Spleen (tissue), 11 donors: ENCODE results near the gene CRNN. TPM values are rescaled to one million over a fixed set of nuclear protein-coding genes. Genes with fewer than 3 reads are reported as not detected.

ENCODE experiments used
- DNase-seq: peaks from one replicate; pipeline ENCODE4 v3.0.0-alpha.2; 2020
- H3K27ac ChIP-seq, 8 donors: fragments of 200-600 bp; sonication (generic) in 7 of 8; 1 replicate in 4 of 8; 2 replicates in 4 of 8; pipeline versions ENCODE4 v1.5.0 to v1.8.0; 2016 to 2021; ENCODE audit warnings: inconsistent platforms in 4 of 8, mild to moderate bottlenecking in 4 of 8, moderate library complexity in 1 of 8
- H3K27me3 ChIP-seq, 7 donors: fragments of 200-600 bp; sonication (generic) in 6 of 7; replicated peaks in 1 of 7; 1 replicate in 4 of 7; 2 replicates in 3 of 7; pipeline versions ENCODE4 v1.5.0 to v1.8.0; 2016 to 2021; ENCODE audit warnings: inconsistent platforms in 3 of 7, mild to moderate bottlenecking in 1 of 7
- H3K36me3 ChIP-seq, 6 donors: fragments of 200-600 bp; sonication (generic) in 5 of 6; 1 replicate in 4 of 6; 2 replicates in 2 of 6; pipeline versions ENCODE4 v1.5.0 to v1.8.0; 2016 to 2021; ENCODE audit warnings: inconsistent platforms in 2 of 6
- H3K4me1 ChIP-seq, 6 donors: fragments of 200-600 bp; sonication (generic) in 5 of 6; 1 replicate in 3 of 6; 2 replicates in 3 of 6; pipeline versions ENCODE4 v1.5.0 to v1.8.0; 2016 to 2021; ENCODE audit warnings: inconsistent platforms in 3 of 6
- H3K4me3 ChIP-seq, 8 donors: fragments of 200-600 bp; sonication (generic) in 7 of 8; 1 replicate in 4 of 8; 2 replicates in 4 of 8; pipeline versions ENCODE4 v1.5.0 to v1.8.0; 2016 to 2021; ENCODE audit warnings: inconsistent platforms in 4 of 8, mild to moderate bottlenecking in 4 of 8, moderate library complexity in 2 of 8
- H3K9me3 ChIP-seq, 8 donors: fragments of 200-600 bp; sonication (generic) in 7 of 8; 1 replicate in 4 of 8; 2 replicates in 4 of 8; pipeline versions ENCODE4 v1.5.0 to v1.8.0; 2016 to 2021; ENCODE audit warnings: inconsistent platforms in 4 of 8
- CTCF ChIP-seq, 11 experiments: fragments of 200-600 bp in 7 of 11; fragments of 450-650 bp in 4 of 11; sonication (generic) in 4 of 11; IDR thresholded peaks in 8 of 11; conservative IDR thresholded peaks in 3 of 11; 1 replicate in 7 of 11; 2 replicates in 4 of 11; pipeline versions ENCODE4 v1.4.0 to v1.8.0; 2016 to 2021; ENCODE audit warnings: antibody characterized with exemption in 11 of 11, inconsistent platforms in 4 of 11, mild to moderate bottlenecking in 1 of 11
- POLR2A ChIP-seq, 3 donors: fragments of 450-650 bp; IDR thresholded peaks; one replicate each; pipeline ENCODE4 v1.5.1; 2017; ENCODE audit warnings: antibody characterized with exemption in 3 of 3, mild to moderate bottlenecking in 1 of 3
- POLR2AphosphoS5 ChIP-seq, 3 donors: sonication (generic); formaldehyde crosslinking; IDR thresholded peaks; one replicate each; pipeline ENCODE4 v1.5.1; 2017; ENCODE audit warnings: antibody characterized with exemption in 3 of 3
- WGBS, 5 donors: extraction: QIAGEN DNeasy Blood & Tissue Kit in 3 of 5; methylation state at CpG; one replicate each; pipeline versions ENCODE4 v1.1.5 to v1.1.7; 2013 to 2018; 5-methylcytosine and 5-hydroxymethylcytosine counted together
- intact Hi-C: fragments of 100-400 bp; cut with DNase I; formaldehyde crosslinking; loops from one replicate; pipeline ENCODE4 v1.15.0; 2023; ENCODE audit warnings: low total_unique reads
- polyA plus RNA-seq, 3 donors: library from polyadenylated mRNA; stranded (reverse); fragments of 200-250 nt; gene quantifications; one replicate each; pipeline ENCODE4 v1.2.1, GENCODE V29; 2013
- total RNA-seq, 7 donors: library from RNA; depleted of rRNA in 3 of 7; stranded (reverse); fragments of >200 nt in 3 of 7; fragmentation: NEBNext Ultra II Directional in 4 of 7; extraction: Animal tissue kit (Norgen Biotek cat#: 25700) in 4 of 7; gene quantifications; one replicate each; pipeline versions ENCODE4 v1.1.0 to v1.2.1, GENCODE V29; 2016 to 2021
- donor health status: healthy with polysubstance abuse.
- donor health status: DM: no; HTN: no; CAD: no; lungs with moderate emphysema.
- donor health status: DM: no; HTN: no; CAD: no.
- donor health status: Bipolar disorder and iron deficiency.
- donor health status: healthy.
- donor health status: DM: no; HTN: no; CAD: no.
- donor health status: DM: yes; HTN: yes; CAD: no.

CRNN gene
- total and polyA plus RNA-seq, 10 donors, result 0.11 to 2.2 (median 0.39) TPM; not detected in 7

- Histone ChIP-seq H3K4me1 (no peaks in the 10 kb centered on the region), H3K9me3 (peaks cover 0 to 28% (median 19%) of the 10 kb centered on the region in 8 donors), H3K36me3 (no peaks in the 10 kb centered on the region), H3K27me3 (no peaks in the 10 kb centered on the region), H3K4me3 (no peak overlapping the region), H3K27ac (no peak overlapping the region)
- WGBS, 5 donors, result 51 to 82% (median 71%) methylated on average over 3 of the region's 3 CpGs
- intact Hi-C loops, result no loop called here
- no peak for DNase-seq
- TF ChIP-seq POLR2AphosphoS5 (IDR thresholded peaks at IDR 0.05) (no peak), CTCF (IDR thresholded peaks at IDR 0.05 in 8 of 11, conservative IDR thresholded peaks at IDR 0.05 in 3 of 11) (no peak), POLR2A (IDR thresholded peaks at IDR 0.05) (no peak)
Observed at GRCh38 chr1:152427458-152427857, 13.4 kb upstream of the CRNN start.

- Histone ChIP-seq H3K36me3 (no peaks in the 10 kb centered on the region), H3K9me3 (peaks cover 0 to 28% (median 19%) of the 10 kb centered on the region in 8 donors), H3K27ac (no peak overlapping the region), H3K4me1 (no peaks in the 10 kb centered on the region), H3K27me3 (no peaks in the 10 kb centered on the region), H3K4me3 (no peak overlapping the region)
- no peak for TF ChIP-seq POLR2AphosphoS5 (IDR thresholded peaks at IDR 0.05)
- TF ChIP-seq CTCF (IDR thresholded peaks at IDR 0.05 in 8 of 11, conservative IDR thresholded peaks at IDR 0.05 in 3 of 11), result no peak
- TF ChIP-seq POLR2A (IDR thresholded peaks at IDR 0.05), result no peak
- intact Hi-C loops, result no loop called here
- DNase-seq, result no peak
Observed at GRCh38 chr1:152426731-152427130, 12.7 kb upstream of the CRNN start.

- intact Hi-C loops, result no loop called here
- Histone ChIP-seq H3K4me3 (no peak overlapping the region), H3K36me3 (no peaks in the 10 kb centered on the region), H3K27ac (no peak overlapping the region), H3K27me3 (no peaks in the 10 kb centered on the region), H3K4me1 (no peaks in the 10 kb centered on the region), H3K9me3 (peaks cover 0 to 25% (median 19%) of the 10 kb centered on the region in 8 donors)
- 29 to 61% (median 43%) methylated on average over 1 of the region's 1 CpG for WGBS, 5 donors
- TF ChIP-seq POLR2AphosphoS5 (IDR thresholded peaks at IDR 0.05) (no peak), CTCF (IDR thresholded peaks at IDR 0.05 in 8 of 11, conservative IDR thresholded peaks at IDR 0.05 in 3 of 11) (no peak), POLR2A (IDR thresholded peaks at IDR 0.05) (no peak)
- DNase-seq, result no peak
Observed at GRCh38 chr1:152419917-152420316, 5.9 kb upstream of the CRNN start.

- no peak for DNase-seq
- 91 to 97% (median 92%) methylated on average over 3 of the region's 3 CpGs for WGBS, 5 donors
Observed at GRCh38 chr1:152415454-152416227, 1.6 kb upstream of the CRNN start.

More at GRCh38 chr1:152415454-152416227, 1.6 kb upstream of the CRNN start:
- TF ChIP-seq POLR2A (IDR thresholded peaks at IDR 0.05), result no peak
- TF ChIP-seq POLR2AphosphoS5 (IDR thresholded peaks at IDR 0.05), result no peak
- no peak for TF ChIP-seq CTCF (IDR thresholded peaks at IDR 0.05 in 8 of 11, conservative IDR thresholded peaks at IDR 0.05 in 3 of 11)
- H3K27ac ChIP-seq, result no peak overlapping the region
- H3K4me3 ChIP-seq, result no peak overlapping the region
- intact Hi-C loops, result no loop called here
- H3K36me3 ChIP-seq, result no peaks in the 10 kb centered on the region
- no peaks in the 10 kb centered on the region for H3K9me3 ChIP-seq
- peaks cover 0 to 2% (median 0%) of the 10 kb centered on the region in 7 donors for H3K27me3 ChIP-seq
- peaks cover 0 to 7% (median 0%) of the 10 kb centered on the region in 6 donors for H3K4me1 ChIP-seq
